Measurements from ENCODE around the gene AGBL1.

DNA sequence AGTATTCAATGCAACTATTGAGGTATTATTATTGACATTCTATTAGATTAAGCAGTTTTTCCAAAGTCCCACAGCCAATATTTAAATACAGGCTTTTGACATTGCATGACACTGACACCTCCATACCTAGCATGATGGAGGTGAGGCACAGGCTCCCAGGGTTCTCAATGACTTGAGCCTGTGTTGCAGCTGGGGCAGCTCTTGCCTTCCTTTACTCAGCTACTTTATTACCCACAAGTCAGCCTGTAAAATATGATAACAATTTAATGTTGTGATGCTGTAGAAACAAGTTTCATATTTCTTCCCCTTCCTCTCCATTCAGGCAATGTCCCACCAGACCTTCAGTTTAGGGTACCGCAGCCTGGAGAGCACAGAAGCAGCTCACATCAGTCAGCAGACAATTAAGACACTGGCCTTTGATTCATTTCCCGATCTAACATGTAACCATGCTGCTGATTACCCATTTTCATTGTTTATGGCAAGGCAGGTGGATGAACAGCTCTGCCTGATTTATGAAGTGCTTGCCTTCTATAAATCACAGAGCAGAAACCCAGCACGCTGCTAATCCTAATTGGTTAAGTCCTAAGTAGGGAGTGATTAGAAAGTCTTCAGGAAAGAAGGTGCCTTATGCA, 826.1 kb downstream of the AGBL1 start:
- TF ChIP-seq, protein P1, sequence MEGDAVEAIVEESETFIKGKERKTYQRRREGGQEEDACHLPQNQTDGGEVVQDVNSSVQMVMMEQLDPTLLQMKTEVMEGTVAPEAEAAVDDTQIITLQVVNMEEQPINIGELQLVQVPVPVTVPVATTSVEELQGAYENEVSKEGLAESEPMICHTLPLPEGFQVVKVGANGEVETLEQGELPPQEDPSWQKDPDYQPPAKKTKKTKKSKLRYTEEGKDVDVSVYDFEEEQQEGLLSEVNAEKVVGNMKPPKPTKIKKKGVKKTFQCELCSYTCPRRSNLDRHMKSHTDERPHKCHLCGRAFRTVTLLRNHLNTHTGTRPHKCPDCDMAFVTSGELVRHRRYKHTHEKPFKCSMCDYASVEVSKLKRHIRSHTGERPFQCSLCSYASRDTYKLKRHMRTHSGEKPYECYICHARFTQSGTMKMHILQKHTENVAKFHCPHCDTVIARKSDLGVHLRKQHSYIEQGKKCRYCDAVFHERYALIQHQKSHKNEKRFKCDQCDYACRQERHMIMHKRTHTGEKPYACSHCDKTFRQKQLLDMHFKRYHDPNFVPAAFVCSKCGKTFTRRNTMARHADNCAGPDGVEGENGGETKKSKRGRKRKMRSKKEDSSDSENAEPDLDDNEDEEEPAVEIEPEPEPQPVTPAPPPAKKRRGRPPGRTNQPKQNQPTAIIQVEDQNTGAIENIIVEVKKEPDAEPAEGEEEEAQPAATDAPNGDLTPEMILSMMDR (IDR thresholded peaks at IDR 0.05): no peak
- no peak for TF ChIP-seq EZH2 (IDR thresholded peaks at IDR 0.05; ENCODE audit: borderline replicate concordance, insufficient read depth, low read depth, low read length, poor library complexity, severe bottlenecking)

Measured in B cell (primary cell).